ENCODE results near the gene HHAT. TPM values are rescaled to one million over a fixed set of nuclear protein-coding genes. Genes with fewer than 3 reads are reported as not detected.
A peak's percentile ranks its signal among the peaks of the same experiment; 100 is the strongest.

Gene HHAT
- total RNA-seq, 2 experiments from 2014 or later, result 5.2 to 9.5 TPM

DNA sequence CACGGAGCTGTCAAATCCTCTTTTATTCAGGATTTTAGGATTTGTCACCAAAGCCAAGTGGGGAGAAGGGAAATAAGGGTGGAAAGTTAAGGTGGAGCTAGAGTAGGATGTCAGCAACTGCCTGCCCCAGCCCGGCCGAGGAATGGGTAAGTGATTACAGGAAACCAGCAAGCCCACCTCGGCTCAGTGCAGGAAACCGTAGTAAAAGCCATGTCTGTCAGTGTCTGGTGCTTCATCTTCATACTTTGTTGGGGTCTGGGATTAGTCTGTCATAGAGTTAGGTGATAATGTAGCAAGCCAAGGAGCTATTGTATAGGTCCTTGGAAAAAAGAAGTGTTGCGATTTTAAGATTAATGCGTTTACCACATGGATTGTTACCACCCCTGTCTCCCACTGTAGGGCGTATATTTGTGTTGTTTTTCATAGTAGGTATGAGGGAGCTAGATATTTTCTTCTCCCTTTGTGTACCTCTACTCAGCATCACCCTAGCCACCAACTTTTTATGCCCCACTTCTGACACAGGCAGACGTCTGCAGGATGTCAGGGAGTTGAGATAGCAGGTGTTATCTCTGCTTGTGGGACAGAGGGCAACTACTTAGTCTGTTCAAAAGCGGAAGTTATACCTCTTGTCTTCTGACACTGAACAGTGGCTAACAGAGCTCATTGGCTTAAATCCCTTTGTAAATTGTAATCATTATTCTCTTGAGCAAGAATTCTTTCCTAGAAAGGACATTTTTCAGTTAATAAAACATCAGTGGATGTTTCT lies 253.7 kb downstream of the HHAT start:
- CTCF ChIA-PET (ENCODE audit: unreplicated experiment), result no interaction called here
- H3K4me2 ChIP-seq (ENCODE audit: low read length), result no peak overlapping the region
- POLR2A ChIA-PET, result interaction anchor here (1.6 kb wide), 1 partner anchor 17 kb away, joined by 4 read pairs; no protein-coding TSS in a partner anchor
- no peak for TF ChIP-seq EZH2phosphoT487 (IDR thresholded peaks at IDR 0.05; ENCODE audit: borderline replicate concordance, low read depth, low read length)
- TF ChIP-seq, protein P1, sequence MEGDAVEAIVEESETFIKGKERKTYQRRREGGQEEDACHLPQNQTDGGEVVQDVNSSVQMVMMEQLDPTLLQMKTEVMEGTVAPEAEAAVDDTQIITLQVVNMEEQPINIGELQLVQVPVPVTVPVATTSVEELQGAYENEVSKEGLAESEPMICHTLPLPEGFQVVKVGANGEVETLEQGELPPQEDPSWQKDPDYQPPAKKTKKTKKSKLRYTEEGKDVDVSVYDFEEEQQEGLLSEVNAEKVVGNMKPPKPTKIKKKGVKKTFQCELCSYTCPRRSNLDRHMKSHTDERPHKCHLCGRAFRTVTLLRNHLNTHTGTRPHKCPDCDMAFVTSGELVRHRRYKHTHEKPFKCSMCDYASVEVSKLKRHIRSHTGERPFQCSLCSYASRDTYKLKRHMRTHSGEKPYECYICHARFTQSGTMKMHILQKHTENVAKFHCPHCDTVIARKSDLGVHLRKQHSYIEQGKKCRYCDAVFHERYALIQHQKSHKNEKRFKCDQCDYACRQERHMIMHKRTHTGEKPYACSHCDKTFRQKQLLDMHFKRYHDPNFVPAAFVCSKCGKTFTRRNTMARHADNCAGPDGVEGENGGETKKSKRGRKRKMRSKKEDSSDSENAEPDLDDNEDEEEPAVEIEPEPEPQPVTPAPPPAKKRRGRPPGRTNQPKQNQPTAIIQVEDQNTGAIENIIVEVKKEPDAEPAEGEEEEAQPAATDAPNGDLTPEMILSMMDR (conservative IDR thresholded peaks at IDR 0.05; ENCODE audit: low read length), result no peak
- BruUV-seq (replicated peaks), result no TSS peak
- H3K4me3 ChIP-seq (ENCODE audit: low read depth, low read length, poor library complexity, severe bottlenecking), result no peak overlapping the region
- no peaks in the 10 kb centered on the region for H4K20me1 ChIP-seq (ENCODE audit: insufficient read depth, low read length)
- DNase-seq (ENCODE audit: low spot score), result peak; percentile 22
- no peak overlapping the region for H3K27ac ChIP-seq (ENCODE audit: low read depth, low read length, poor library complexity, severe bottlenecking)
- H3K36me3 ChIP-seq (ENCODE audit: insufficient read depth, low read length), result no peaks in the 10 kb centered on the region
- no peaks in the 10 kb centered on the region for H3K4me1 ChIP-seq (ENCODE audit: insufficient read depth, low read length, poor library complexity, severe bottlenecking)
- intact Hi-C loops (cut with micrococcal nuclease; ENCODE audit: unreplicated experiment), result loop anchor here (10.0 kb wide), 2 partner anchors 362 to 1072 kb away; no protein-coding TSS in a partner anchor
- H3K9me3 ChIP-seq (ENCODE audit: low read length), result no peaks in the 10 kb centered on the region
- H3K79me2 ChIP-seq (ENCODE audit: insufficient read depth, low read depth, low read length), result no peaks in the 10 kb centered on the region
- no peaks in the 10 kb centered on the region for H3K9me2 ChIP-seq (ENCODE audit: insufficient read depth, low read length)
- no peak overlapping the region for H2AFZ ChIP-seq (ENCODE audit: low read length)

- ChIA-PET CTCF (ENCODE audit: unreplicated experiment) (no interaction called here), POLR2A (interaction anchor here (0.7 kb wide), 1 partner anchor 530 kb away, joined by 3 read pairs; no protein-coding TSS in a partner anchor)
- H3K9me2 ChIP-seq (ENCODE audit: insufficient read depth, low read length), result no peaks in the 10 kb centered on the region
- no peaks in the 10 kb centered on the region for H3K4me1 ChIP-seq (ENCODE audit: insufficient read depth, low read length, poor library complexity, severe bottlenecking)
- no peak for TF ChIP-seq EZH2phosphoT487 (IDR thresholded peaks at IDR 0.05; ENCODE audit: borderline replicate concordance, low read depth, low read length)
- TF ChIP-seq, protein P1 (conservative IDR thresholded peaks at IDR 0.05; ENCODE audit: low read length), result peak; percentile 79
- no peaks in the 10 kb centered on the region for H3K79me2 ChIP-seq (ENCODE audit: insufficient read depth, low read depth, low read length)
- BruUV-seq (replicated peaks), result no TSS peak
- no peak overlapping the region for H3K27ac ChIP-seq (ENCODE audit: low read depth, low read length, poor library complexity, severe bottlenecking)
- no peak overlapping the region for H3K4me2 ChIP-seq (ENCODE audit: low read length)
- H3K9me3 ChIP-seq (ENCODE audit: low read length), result no peaks in the 10 kb centered on the region
- no peak overlapping the region for H2AFZ ChIP-seq (ENCODE audit: low read length)
- H3K36me3 ChIP-seq (ENCODE audit: insufficient read depth, low read length), result no peaks in the 10 kb centered on the region
- intact Hi-C loops (cut with micrococcal nuclease; ENCODE audit: unreplicated experiment), result loop anchor here (2.0 to 10.0 kb wide), 3 partner anchors 360 to 1070 kb away; partner anchors contain the start of gene KCNH1
- H4K20me1 ChIP-seq (ENCODE audit: insufficient read depth, low read length), result no peaks in the 10 kb centered on the region
- no peak overlapping the region for H3K4me3 ChIP-seq (ENCODE audit: low read depth, low read length, poor library complexity, severe bottlenecking)
- DNase-seq (ENCODE audit: low spot score), result peak; percentile 53
These were observed 255.9 kb downstream of the HHAT start for GRCh38 chr1:210584439-210585113.
